H9 (cell line): ENCODE data around the gene NUDT8. TPM values are rescaled to one million over a fixed set of nuclear protein-coding genes. Genes with fewer than 3 reads are reported as not detected.

Experiments
- DNase-seq: peaks from one replicate; pipeline ENCODE4 v3.0.0-alpha.2; 2017
- H2AFZ ChIP-seq: one replicate; pipeline ENCODE4 v1.6.1; 2013; ENCODE audit warnings: mild to moderate bottlenecking, low read length, control low read depth, moderate library complexity
- H2AK5ac ChIP-seq: 2 replicates; pipeline ENCODE4 v1.6.1; 2013; ENCODE audit warnings: low read length, control low read depth, mixed read lengths; ENCODE audit not compliant: insufficient read length
- H2BK120ac ChIP-seq: one replicate; pipeline ENCODE4 v1.6.1; 2013; ENCODE audit warnings: low read depth, mild to moderate bottlenecking, low read length, control low read depth, inconsistent platforms; ENCODE audit not compliant: poor library complexity, severe bottlenecking
- H2BK12ac ChIP-seq: 2 replicates; pipeline ENCODE4 v1.6.1; 2013; ENCODE audit warnings: low read length, control low read depth, mixed read lengths, low read depth; ENCODE audit not compliant: insufficient read length
- H2BK15ac ChIP-seq: 2 replicates; pipeline ENCODE4 v1.6.1; 2013; ENCODE audit warnings: low read depth, low read length, control low read depth
- H2BK20ac ChIP-seq: one replicate; pipeline ENCODE4 v1.6.1; 2013; ENCODE audit warnings: low read depth, mild to moderate bottlenecking, low read length, control low read depth, inconsistent platforms; ENCODE audit not compliant: poor library complexity, severe bottlenecking
- H2BK5ac ChIP-seq: 2 replicates; pipeline ENCODE4 v1.6.1; 2013; ENCODE audit warnings: low read length, control low read depth, mixed read lengths; ENCODE audit not compliant: insufficient read length
- H3K14ac ChIP-seq: 2 replicates; pipeline ENCODE4 v1.6.1; 2013; ENCODE audit warnings: low read length, control low read depth; ENCODE audit not compliant: insufficient read depth
- H3K18ac ChIP-seq: 2 replicates; pipeline ENCODE4 v1.6.1; 2013; ENCODE audit warnings: low read depth, mild to moderate bottlenecking, mixed read lengths, low read length, control low read depth; ENCODE audit not compliant: insufficient read length
- H3K23ac ChIP-seq: 2 replicates; pipeline ENCODE4 v1.6.1; 2013; ENCODE audit warnings: low read length, control low read depth, mixed read lengths, low read depth; ENCODE audit not compliant: insufficient read length
- H3K23me2 ChIP-seq: 2 replicates; pipeline ENCODE4 v1.6.1; 2013; ENCODE audit warnings: low read depth, mild to moderate bottlenecking, mixed read lengths, low read length, control low read depth; ENCODE audit not compliant: insufficient read length, poor library complexity, severe bottlenecking
- H3K27ac ChIP-seq: 2 replicates; pipeline ENCODE4 v1.5.1; 2013; ENCODE audit warnings: low read length, control low read depth, mixed read lengths, low read depth; ENCODE audit not compliant: insufficient read length
- H3K27me3 ChIP-seq: 2 replicates; pipeline ENCODE4 v1.6.1; 2013; ENCODE audit warnings: low read length, control low read depth, inconsistent platforms; ENCODE audit not compliant: insufficient read depth
- H3K4ac ChIP-seq: 2 replicates; pipeline ENCODE4 v1.6.1; 2013; ENCODE audit warnings: low read depth, mild to moderate bottlenecking, control low read depth, inconsistent platforms, low read length, moderate library complexity
- H3K4me1 ChIP-seq: 2 replicates; pipeline ENCODE4 v1.6.1; 2013; ENCODE audit warnings: low read length, control low read depth, inconsistent platforms; ENCODE audit not compliant: insufficient read depth
- H3K4me2 ChIP-seq: 2 replicates; pipeline ENCODE4 v1.6.1; 2013; ENCODE audit warnings: low read length, control low read depth, mixed read lengths; ENCODE audit not compliant: insufficient read length, insufficient read depth
- H3K56ac ChIP-seq: 2 replicates; pipeline ENCODE4 v1.6.1; 2013; ENCODE audit warnings: low read depth, mild to moderate bottlenecking, mixed read lengths, low read length, control low read depth; ENCODE audit not compliant: insufficient read length
- H3K79me1 ChIP-seq: 2 replicates; pipeline ENCODE4 v1.6.1; 2013; ENCODE audit warnings: low read depth, mild to moderate bottlenecking, moderate library complexity, low read length, control low read depth, inconsistent platforms; ENCODE audit not compliant: insufficient read depth, poor library complexity, severe bottlenecking
- H3K79me2 ChIP-seq: 2 replicates; pipeline ENCODE4 v1.6.1; 2013; ENCODE audit warnings: low read length, control low read depth, inconsistent platforms; ENCODE audit not compliant: insufficient read depth
- H3K9ac ChIP-seq: 2 replicates; pipeline ENCODE4 v1.6.1; 2013; ENCODE audit warnings: low read length, control low read depth, mixed read lengths; ENCODE audit not compliant: insufficient read length; ENCODE audit errors: extremely low read depth
- H3K9me3 ChIP-seq: one replicate; pipeline ENCODE4 v1.6.1; 2013; ENCODE audit warnings: low read depth, low read length, inconsistent platforms; ENCODE audit not compliant: control insufficient read depth
- H3T11ph ChIP-seq: one replicate; pipeline ENCODE4 v1.6.1; 2013; ENCODE audit warnings: mild to moderate bottlenecking, low read length, control low read depth, inconsistent platforms
- H4K20me1 ChIP-seq: one replicate; pipeline ENCODE4 v1.6.1; 2013; ENCODE audit not compliant: control insufficient read depth, insufficient read length, insufficient read depth
- H4K5ac ChIP-seq: 2 replicates; pipeline ENCODE4 v1.6.1; 2013; ENCODE audit warnings: low read depth, mild to moderate bottlenecking, mixed read lengths, low read length, control low read depth; ENCODE audit not compliant: insufficient read length
- H4K8ac ChIP-seq: replicated peaks from 2 replicates; pipeline ENCODE4 v1.6.1; 2013; ENCODE audit warnings: low read length, control low read depth, mixed read lengths, low read depth; ENCODE audit not compliant: insufficient read length
- H4K91ac ChIP-seq: 2 replicates; pipeline ENCODE4 v1.6.1; 2013; ENCODE audit warnings: low read depth, mild to moderate bottlenecking, moderate library complexity, mixed read lengths, low read length, control low read depth; ENCODE audit not compliant: insufficient read length
- H3K27ac Mint-ChIP-seq, 3 experiments: 2 replicates in 2 of 3; 3 replicates in 1 of 3; pipeline ENCODE4 v1.8.0; 2020 to 2021; ENCODE audit warnings: mixed read lengths in 3 of 3, mild to moderate bottlenecking in 1 of 3, moderate library complexity in 1 of 3
- H3K27me3 Mint-ChIP-seq: 2 replicates; pipeline ENCODE4 v1.8.0; 2021; ENCODE audit warnings: low read depth, mild to moderate bottlenecking, moderate library complexity, mixed read lengths
- H3K36me3 Mint-ChIP-seq, 3 experiments: 2 replicates in 2 of 3; 3 replicates in 1 of 3; pipeline ENCODE4 v1.8.0; 2020 to 2021; ENCODE audit warnings: low read depth in 3 of 3, mixed read lengths in 3 of 3; ENCODE audit not compliant: insufficient read depth in 1 of 3
- H3K4me1 Mint-ChIP-seq, 2 experiments: 2 replicates each; pipeline ENCODE4 v1.8.0; 2020; ENCODE audit warnings: mixed read lengths in 2 of 2
- H3K4me3 Mint-ChIP-seq, 2 experiments: 2 replicates in 1 of 2; 3 replicates in 1 of 2; pipeline ENCODE4 v1.8.0; 2020 to 2021; ENCODE audit warnings: mild to moderate bottlenecking in 2 of 2, mixed read lengths in 2 of 2, moderate library complexity in 1 of 2
- H3K9me3 Mint-ChIP-seq, 2 experiments: 2 replicates in 1 of 2; 3 replicates in 1 of 2; pipeline ENCODE4 v1.8.0; 2020; ENCODE audit warnings: mild to moderate bottlenecking in 2 of 2, mixed read lengths in 2 of 2, moderate library complexity in 1 of 2
- CTCF ChIP-seq: fragments of 200-600 bp; sonication (generic); conservative IDR thresholded peaks from 3 replicates; pipeline ENCODE4 v1.8.0; 2021; ENCODE audit warnings: antibody characterized with exemption, mild to moderate bottlenecking
- WGBS: extraction: QIAGEN DNeasy Blood & Tissue Kit; methylation state at CpG from one replicate; pipeline ENCODE4 v1.1.7; 2013; ENCODE audit warnings: missing lambda C conversion rate, low lambda C conversion rate, mixed read lengths; ENCODE audit not compliant: insufficient read length; ENCODE audit errors: extremely low coverage; 5-methylcytosine and 5-hydroxymethylcytosine counted together
- total RNA-seq: library from RNA; stranded (reverse); gene quantifications from 2 replicates; pipeline ENCODE4 v1.2.1, GENCODE V29; 2021

NUDT8 gene
- total RNA-seq, 1 experiment from 2014 or later, result 6.5 TPM

GRCh38 chr11:67662835-67663531, 33.2 kb upstream of the NUDT8 start:
- no peaks in the 10 kb centered on the region for H3K27me3 ChIP-seq
- no peak overlapping the region for H2BK12ac ChIP-seq
- no peak overlapping the region for H3K23ac ChIP-seq
- TF ChIP-seq CTCF, result no peak
- no peak overlapping the region for H3T11ph ChIP-seq
- H4K20me1 ChIP-seq, result no peaks in the 10 kb centered on the region
- Mint-ChIP-seq H3K4me1 (no peaks in the 10 kb centered on the region), H3K27ac (no peak overlapping the region), H3K9me3 (peaks cover 3 to 5% of the 10 kb centered on the region in 2 experiments; a peak in 3 of 5 replicates), H3K4me3 (no peak overlapping the region), H3K36me3 (peaks cover 0 to 5% (median 0%) of the 10 kb centered on the region in 3 experiments; a peak in 1 of 7 replicates), H3K27me3 (peaks cover 13% of the 10 kb centered on the region)
- H2BK15ac ChIP-seq, result no peak overlapping the region
- no peak overlapping the region for H3K4ac ChIP-seq
- no peak overlapping the region for H3K27ac ChIP-seq
- no peak overlapping the region for H3K9ac ChIP-seq
- no peak for DNase-seq
- H3K23me2 ChIP-seq, result no peaks in the 10 kb centered on the region
- H2BK5ac ChIP-seq, result no peak overlapping the region
- no peak overlapping the region for H2BK120ac ChIP-seq
- H4K8ac ChIP-seq, result no peak overlapping the region
- H3K56ac ChIP-seq, result no peak overlapping the region
- no peak overlapping the region for H2AK5ac ChIP-seq
- no peaks in the 10 kb centered on the region for H3K9me3 ChIP-seq
- no peak overlapping the region for H3K14ac ChIP-seq
- no peak overlapping the region for H2BK20ac ChIP-seq
- no peak overlapping the region for H3K4me2 ChIP-seq
- no peaks in the 10 kb centered on the region for H3K79me1 ChIP-seq
- H2AFZ ChIP-seq, result no peak overlapping the region
- no peaks in the 10 kb centered on the region for H3K79me2 ChIP-seq
- WGBS, result no CpG with 5 or more reads among the region's 19 CpGs
- H3K4me1 ChIP-seq, result no peaks in the 10 kb centered on the region
- H3K18ac ChIP-seq, result no peak overlapping the region
- H4K91ac ChIP-seq, result no peak overlapping the region
- H4K5ac ChIP-seq, result no peak overlapping the region
